ENCODE data around the gene ASB6.

Gene ASB6

DNA sequence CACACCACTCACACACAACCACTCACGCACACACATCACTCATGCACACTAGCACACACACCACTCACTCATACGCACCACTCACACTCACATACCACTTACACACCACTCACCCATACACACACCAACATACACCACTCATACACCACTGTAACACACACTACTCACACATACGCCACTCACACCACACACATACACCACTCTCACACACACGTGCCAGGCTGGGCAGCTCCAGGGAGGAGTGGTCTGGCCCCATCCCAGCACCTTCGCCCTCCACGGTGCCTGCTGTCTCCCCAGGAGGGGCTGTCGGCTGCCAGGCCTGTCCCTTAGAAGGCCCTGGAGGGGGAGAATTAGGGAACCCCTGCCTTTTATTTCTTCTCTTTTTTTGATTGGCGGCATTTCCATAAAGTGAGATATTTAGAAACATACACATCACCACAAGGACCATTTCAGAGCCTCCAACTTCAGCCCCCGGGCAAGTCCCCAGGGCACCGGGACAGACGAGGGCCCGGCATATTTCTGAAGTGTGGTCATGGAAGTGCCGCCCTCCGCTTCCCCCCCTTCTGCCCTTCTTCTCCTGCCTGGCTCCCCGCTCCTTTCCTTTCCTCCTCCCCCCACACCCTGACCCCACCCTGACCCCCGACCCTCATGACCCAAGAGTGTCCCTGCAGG is 6.3 kb upstream of the ASB6 start:
- Histone ChIP-seq H3F3A (ENCODE audit: insufficient read depth) (no peaks in the 10 kb centered on the region), H3K36me3 (ENCODE audit: low read length) (no peaks in the 10 kb centered on the region), H4K20me1 (ENCODE audit: low read depth, low read length) (no peaks in the 10 kb centered on the region), H3K9ac (ENCODE audit: low read length) (no peak overlapping the region), H3K9me2 (replicated peaks; ENCODE audit: insufficient read depth, low read length) (no peaks in the 10 kb centered on the region), H3K27ac (ENCODE audit: low read depth, low read length) (no peak overlapping the region), H3K4me3 (ENCODE audit: insufficient read depth, low read length, poor library complexity, severe bottlenecking) (no peak overlapping the region), H3K79me2 (ENCODE audit: insufficient read depth, low read length) (no peaks in the 10 kb centered on the region), H3K4me2 (ENCODE audit: low read depth, low read length, poor library complexity, severe bottlenecking) (no peak overlapping the region), H2AFZ (ENCODE audit: low read depth, low read length, severe bottlenecking) (no peak overlapping the region), H3K9me3 (ENCODE audit: insufficient read depth, low read length) (no peaks in the 10 kb centered on the region), H3K27me3 (ENCODE audit: low read length) (no peaks in the 10 kb centered on the region)
- TF ChIP-seq, protein P1, sequence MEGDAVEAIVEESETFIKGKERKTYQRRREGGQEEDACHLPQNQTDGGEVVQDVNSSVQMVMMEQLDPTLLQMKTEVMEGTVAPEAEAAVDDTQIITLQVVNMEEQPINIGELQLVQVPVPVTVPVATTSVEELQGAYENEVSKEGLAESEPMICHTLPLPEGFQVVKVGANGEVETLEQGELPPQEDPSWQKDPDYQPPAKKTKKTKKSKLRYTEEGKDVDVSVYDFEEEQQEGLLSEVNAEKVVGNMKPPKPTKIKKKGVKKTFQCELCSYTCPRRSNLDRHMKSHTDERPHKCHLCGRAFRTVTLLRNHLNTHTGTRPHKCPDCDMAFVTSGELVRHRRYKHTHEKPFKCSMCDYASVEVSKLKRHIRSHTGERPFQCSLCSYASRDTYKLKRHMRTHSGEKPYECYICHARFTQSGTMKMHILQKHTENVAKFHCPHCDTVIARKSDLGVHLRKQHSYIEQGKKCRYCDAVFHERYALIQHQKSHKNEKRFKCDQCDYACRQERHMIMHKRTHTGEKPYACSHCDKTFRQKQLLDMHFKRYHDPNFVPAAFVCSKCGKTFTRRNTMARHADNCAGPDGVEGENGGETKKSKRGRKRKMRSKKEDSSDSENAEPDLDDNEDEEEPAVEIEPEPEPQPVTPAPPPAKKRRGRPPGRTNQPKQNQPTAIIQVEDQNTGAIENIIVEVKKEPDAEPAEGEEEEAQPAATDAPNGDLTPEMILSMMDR (IDR thresholded peaks at IDR 0.05; ENCODE audit: insufficient read depth, low read length, poor library complexity, severe bottlenecking) = no peak
- no peak for TF ChIP-seq EZH2phosphoT487 (conservative IDR thresholded peaks at IDR 0.05; ENCODE audit: low read length)

DNA sequence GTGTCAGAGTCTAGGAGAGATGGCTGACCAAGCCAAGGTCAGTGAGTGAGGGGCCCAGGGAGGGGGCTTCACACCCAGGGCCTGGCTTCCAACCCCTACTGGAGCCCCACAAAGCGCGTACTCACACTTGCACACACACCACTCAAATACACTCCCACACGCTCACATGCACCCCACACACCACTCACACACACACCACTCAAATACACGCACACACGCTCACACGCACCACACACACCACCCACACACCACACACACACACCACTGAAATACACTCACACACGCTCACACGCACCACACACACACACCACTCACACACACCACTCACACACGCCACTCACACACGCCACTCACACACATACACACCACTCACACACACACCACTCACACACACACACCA is 5.7 kb upstream of the ASB6 start:
- H4K20me1 ChIP-seq (ENCODE audit: low read depth, low read length) = no peaks in the 10 kb centered on the region
- no peak overlapping the region for H3K4me3 ChIP-seq (ENCODE audit: insufficient read depth, low read length, poor library complexity, severe bottlenecking)
- TF ChIP-seq EZH2phosphoT487 (conservative IDR thresholded peaks at IDR 0.05; ENCODE audit: low read length) = no peak
- TF ChIP-seq, protein P1 (IDR thresholded peaks at IDR 0.05; ENCODE audit: insufficient read depth, low read length, poor library complexity, severe bottlenecking) = no peak
- no peaks in the 10 kb centered on the region for H3K27me3 ChIP-seq (ENCODE audit: low read length)
- no peaks in the 10 kb centered on the region for H3K79me2 ChIP-seq (ENCODE audit: insufficient read depth, low read length)
- H3K36me3 ChIP-seq (ENCODE audit: low read length) = no peaks in the 10 kb centered on the region
- H3K4me2 ChIP-seq (ENCODE audit: low read depth, low read length, poor library complexity, severe bottlenecking) = no peak overlapping the region
- H3K9me3 ChIP-seq (ENCODE audit: insufficient read depth, low read length) = no peaks in the 10 kb centered on the region
- no peak overlapping the region for H2AFZ ChIP-seq (ENCODE audit: low read depth, low read length, severe bottlenecking)
- H3K9me2 ChIP-seq (replicated peaks; ENCODE audit: insufficient read depth, low read length) = no peaks in the 10 kb centered on the region
- H3K27ac ChIP-seq (ENCODE audit: low read depth, low read length) = no peak overlapping the region
- H3F3A ChIP-seq (ENCODE audit: insufficient read depth) = no peaks in the 10 kb centered on the region
- no peak overlapping the region for H3K9ac ChIP-seq (ENCODE audit: low read length)

GRCh38 chr9:129646654-129647053 is 4.7 kb upstream of the ASB6 start:
- Histone ChIP-seq H3K27ac (ENCODE audit: low read depth, low read length) (no peak overlapping the region), H3F3A (ENCODE audit: insufficient read depth) (no peaks in the 10 kb centered on the region), H2AFZ (ENCODE audit: low read depth, low read length, severe bottlenecking) (no peak overlapping the region), H3K79me2 (ENCODE audit: insufficient read depth, low read length) (peaks cover 3% of the 10 kb centered on the region; the same call in 1 of the 2 replicates), H3K27me3 (ENCODE audit: low read length) (no peaks in the 10 kb centered on the region), H3K9me3 (ENCODE audit: insufficient read depth, low read length) (no peaks in the 10 kb centered on the region), H3K9ac (ENCODE audit: low read length) (no peak overlapping the region), H3K4me2 (ENCODE audit: low read depth, low read length, poor library complexity, severe bottlenecking) (no peak overlapping the region), H3K36me3 (ENCODE audit: low read length) (no peaks in the 10 kb centered on the region), H3K4me3 (ENCODE audit: insufficient read depth, low read length, poor library complexity, severe bottlenecking) (no peak overlapping the region), H3K9me2 (replicated peaks; ENCODE audit: insufficient read depth, low read length) (no peaks in the 10 kb centered on the region), H4K20me1 (ENCODE audit: low read depth, low read length) (no peaks in the 10 kb centered on the region)
- TF ChIP-seq EZH2phosphoT487 (conservative IDR thresholded peaks at IDR 0.05; ENCODE audit: low read length) = no peak
- TF ChIP-seq, protein P1 (IDR thresholded peaks at IDR 0.05; ENCODE audit: insufficient read depth, low read length, poor library complexity, severe bottlenecking) = no peak

Measured in SU-DHL-6 (cell line).